B cell (primary cell): ENCODE data around the gene OR1E2. TPM values are rescaled to one million over a fixed set of nuclear protein-coding genes. Genes with fewer than 3 reads are reported as not detected.

Source experiments
- ATAC-seq: fragments of 200-7000 bp; cut with Tn5 transposase; one replicate; pipeline ENCODE4 v1.10.0; 2021; ENCODE audit warnings: low read depth, mild to moderate bottlenecking, moderate number of reproducible peaks, moderate library complexity
- CTCF ChIA-PET: fragments of 350-600 bp; sonication (Branson Sonifier 250); formaldehyde crosslinking; loops from one replicate; lab custom pipeline; 2021; ENCODE audit warnings: antibody characterized with exemption, inconsistent platforms; lab: Charles Lee
- POLR2A ChIA-PET: fragments of 350-600 bp; sonication (Branson Sonifier 250); formaldehyde crosslinking; loops from one replicate; lab custom pipeline; 2021; ENCODE audit warnings: antibody characterized with exemption; lab: Charles Lee
- DNase-seq: peaks from one replicate; pipeline ENCODE4 v3.0.0; 2013
- H2AFZ ChIP-seq: 2 replicates; pipeline ENCODE4 v1.6.1; 2012; ENCODE audit warnings: mild to moderate bottlenecking, low read depth, low read length; ENCODE audit not compliant: insufficient read depth, poor library complexity, severe bottlenecking
- H3K27ac ChIP-seq, 2 donors: 1 replicate in 1 of 2; 2 replicates in 1 of 2; pipeline ENCODE4 v1.5.1; 2012 to 2013; ENCODE audit warnings: low read length in 2 of 2, mild to moderate bottlenecking in 2 of 2, moderate library complexity in 1 of 2
- H3K27me3 ChIP-seq, 4 experiments: fragments of 200-600 bp in 1 of 4; sonication (generic) in 1 of 4; replicated peaks in 1 of 4; 1 replicate in 2 of 4; 2 replicates in 2 of 4; pipeline versions ENCODE4 v1.6.1 to v1.7.0; 2013 to 2016; ENCODE audit warnings: low read length in 3 of 4, mild to moderate bottlenecking in 2 of 4, mixed read lengths in 1 of 4, moderate library complexity in 1 of 4; ENCODE audit not compliant: insufficient read depth in 4 of 4, control insufficient read depth in 3 of 4; ENCODE audit errors: control extremely low read depth in 1 of 4
- H3K36me3 ChIP-seq, 2 experiments: replicated peaks in 1 of 2; 1 replicate in 1 of 2; 2 replicates in 1 of 2; pipeline versions ENCODE4 v1.6.1 to v1.7.1; 2013; ENCODE audit warnings: low read length in 1 of 2; ENCODE audit not compliant: insufficient read depth in 2 of 2, control insufficient read depth in 1 of 2; ENCODE audit errors: control extremely low read depth in 1 of 2, extremely low read depth in 1 of 2
- H3K4me1 ChIP-seq, 2 donors: fragments of 200-600 bp in 1 of 2; sonication (generic) in 1 of 2; 1 replicate in 1 of 2; 2 replicates in 1 of 2; pipeline versions ENCODE4 v1.5.1 to v1.6.1; 2013 to 2017; ENCODE audit warnings: low read length in 2 of 2; ENCODE audit not compliant: control insufficient read depth in 2 of 2, insufficient read depth in 2 of 2
- H3K4me2 ChIP-seq: replicated peaks from 2 replicates; pipeline ENCODE3; 2012; ENCODE audit warnings: mild to moderate bottlenecking, low read depth, low read length; ENCODE audit not compliant: poor library complexity, severe bottlenecking
- H3K4me3 ChIP-seq, 5 experiments: fragments of 200-600 bp in 1 of 5; sonication (generic) in 1 of 5; 1 replicate in 3 of 5; 2 replicates in 2 of 5; pipeline versions ENCODE4 v1.5.1 to v1.7.0; 2011 to 2016; ENCODE audit warnings: low read length in 4 of 5, mild to moderate bottlenecking in 4 of 5, low read depth in 2 of 5, control low read depth in 1 of 5, moderate library complexity in 1 of 5; ENCODE audit not compliant: insufficient read depth in 1 of 5; ENCODE audit errors: control extremely low read depth in 1 of 5, extremely low read depth in 1 of 5
- H3K79me2 ChIP-seq: fragments of 200-600 bp; sonication (generic); one replicate; pipeline ENCODE4 v1.6.0; 2016; ENCODE audit warnings: low read length; ENCODE audit not compliant: control insufficient read depth, insufficient read depth
- H3K9ac ChIP-seq: fragments of 200-600 bp; sonication (generic); 2 replicates; pipeline ENCODE4 v1.6.1; 2017; ENCODE audit warnings: mild to moderate bottlenecking, low read length, moderate library complexity
- H3K9me3 ChIP-seq, 3 donors: one replicate each; pipeline versions ENCODE4 v1.6.1 to v1.7.1; 2013; ENCODE audit warnings: low read length in 2 of 3; ENCODE audit not compliant: control insufficient read depth in 2 of 3, insufficient read depth in 1 of 3; ENCODE audit errors: control extremely low read depth in 1 of 3
- H4K20me1 ChIP-seq: 2 replicates; pipeline ENCODE4 v1.6.0; 2012; ENCODE audit warnings: mild to moderate bottlenecking, low read length; ENCODE audit not compliant: insufficient read depth, control insufficient read depth, poor library complexity, severe bottlenecking
- H3K27ac Mint-ChIP-seq: one replicate; pipeline ENCODE4 v1.8.0; 2021; ENCODE audit warnings: mixed read lengths
- H3K27me3 Mint-ChIP-seq: one replicate; pipeline ENCODE4 v1.8.0; 2021; ENCODE audit warnings: mixed read lengths
- H3K4me1 Mint-ChIP-seq: one replicate; pipeline ENCODE4 v1.8.0; 2021; ENCODE audit warnings: mixed read lengths
- H3K4me3 Mint-ChIP-seq: one replicate; pipeline ENCODE4 v1.8.0; 2021; ENCODE audit warnings: mixed read lengths
- H3K9me3 Mint-ChIP-seq: one replicate; pipeline ENCODE4 v1.8.0; 2022; ENCODE audit warnings: mixed read lengths; ENCODE audit not compliant: insufficient read depth
- CTCF ChIP-seq: fragments of 200-600 bp; IDR thresholded peaks from one replicate; pipeline ENCODE4 v1.8.0; 2022; ENCODE audit warnings: antibody characterized with exemption, mild to moderate bottlenecking
- EZH2 ChIP-seq: IDR thresholded peaks from 2 replicates; pipeline ENCODE4 v1.6.1; 2012; ENCODE audit warnings: borderline replicate concordance, low read depth, mild to moderate bottlenecking, moderate library complexity, low read length; ENCODE audit not compliant: insufficient read depth, poor library complexity, severe bottlenecking
- WGBS: methylation state at CpG from one replicate; pipeline ENCODE4 v1.1.5; 2013; ENCODE audit warnings: missing lambda C conversion rate; ENCODE audit not compliant: insufficient coverage; 5-methylcytosine and 5-hydroxymethylcytosine counted together
- intact Hi-C: fragments of 100-400 bp; cut with micrococcal nuclease; formaldehyde crosslinking; loops from one replicate; pipeline ENCODE4 v1.10.0; 2022
- polyA plus RNA-seq: library from polyadenylated mRNA; depleted of rRNA; stranded (reverse); fragments of >200 nt; gene quantifications from 2 replicates; pipeline ENCODE4 v1.2.3, GENCODE V29; 2012
- total RNA-seq, 2 donors: library from RNA; stranded (reverse); fragments of 120-200 nt in 1 of 2; gene quantifications; 1 replicate in 1 of 2; 2 replicates in 1 of 2; pipeline versions ENCODE4 v1.2.3 to v1.2.4, GENCODE V29; 2013 to 2022

The OR1E2 gene
- total and polyA plus RNA-seq, 2 donors (not counting 1 experiment from before 2014, with no cell fraction given) = not detected

GRCh38 chr17:3389791-3390190 is 43.9 kb downstream of the OR1E2 start:
- Mint-ChIP-seq H3K4me1 (peaks cover 2% of the 10 kb centered on the region), H3K9me3 (no peaks in the 10 kb centered on the region), H3K27me3 (peaks cover 44% of the 10 kb centered on the region), H3K4me3 (no peak overlapping the region), H3K27ac (no peak overlapping the region)
- Histone ChIP-seq H3K79me2 (no peaks in the 10 kb centered on the region), H3K4me3 (no peak overlapping the region), H3K27ac (no peak overlapping the region), H3K27me3 (peaks cover 0 to 8% (median 7%) of the 10 kb centered on the region in 4 experiments), H3K4me2 (no peak overlapping the region), H2AFZ (no peak overlapping the region), H3K9me3 (peaks cover 0 to 4% (median 0%) of the 10 kb centered on the region in 3 donors), H4K20me1 (no peaks in the 10 kb centered on the region), H3K36me3 (no peaks in the 10 kb centered on the region), H3K9ac (no peak overlapping the region), H3K4me1 (peaks cover 0 to 2% of the 10 kb centered on the region in 2 donors)
- no peak for ATAC-seq
- TF ChIP-seq EZH2 (no peak), CTCF (no peak)
- ChIA-PET CTCF (no interaction called here), POLR2A (no interaction called here)
- no peak for DNase-seq
- intact Hi-C loops = no loop called here
- WGBS = 67% methylated on average over 2 of the region's 4 CpGs

GRCh38 chr17:3385869-3386816 is 47.5 kb downstream of the OR1E2 start, which contains the start of gene OR3A2:
Gene OR3A2, minus strand, starts transcription at chr17:3386308.
- no peaks in the 10 kb centered on the region for H3K79me2 ChIP-seq
- Mint-ChIP-seq H3K4me3 (peak within 1 kb of the TSS; percentile 65), H3K27me3 (peaks cover 49% of the 10 kb centered on the region), H3K4me1 (peaks cover 2% of the 10 kb centered on the region), H3K9me3 (no peaks in the 10 kb centered on the region), H3K27ac (peak within 1 kb of the TSS; percentile 46)
- POLR2A ChIA-PET = no interaction called here
- peak; percentile 50 for DNase-seq
- H3K4me1 ChIP-seq = peaks cover 0 to 2% of the 10 kb centered on the region in 2 donors
- CTCF ChIA-PET = no interaction called here
- WGBS = 43% methylated on average over 91 of the region's 92 CpGs
- H3K4me3 ChIP-seq = peak within 1 kb of the TSS in 1 of 5 experiments; percentile 12
- intact Hi-C loops = no loop called here
- peak; percentile 69 for ATAC-seq
- H3K4me2 ChIP-seq = peak within 1 kb of the TSS; percentile 21
- H3K27me3 ChIP-seq = peaks cover 0 to 11% (median 7%) of the 10 kb centered on the region in 4 experiments
- no peak within 1 kb of the TSS for H3K9ac ChIP-seq
- peaks cover 0 to 4% (median 0%) of the 10 kb centered on the region in 3 donors for H3K9me3 ChIP-seq
- no peak within 1 kb of the TSS for H2AFZ ChIP-seq
- H3K36me3 ChIP-seq = no peaks in the 10 kb centered on the region
- H4K20me1 ChIP-seq = no peaks in the 10 kb centered on the region
- no peak within 1 kb of the TSS for H3K27ac ChIP-seq
- TF ChIP-seq EZH2 (no peak), CTCF (no peak)
